GM18519 (cell line): Measurements from ENCODE around the gene PROX1.

Experiments used
- ATAC-seq: cut with Tn5 transposase; IDR thresholded peaks from one replicate; pipeline ENCODE4 v1.9.1; 2021; ENCODE audit warnings: mild to moderate bottlenecking, moderate library complexity; ENCODE audit not compliant: unreplicated experiment, low FRiP score

Gene PROX1

DNA sequence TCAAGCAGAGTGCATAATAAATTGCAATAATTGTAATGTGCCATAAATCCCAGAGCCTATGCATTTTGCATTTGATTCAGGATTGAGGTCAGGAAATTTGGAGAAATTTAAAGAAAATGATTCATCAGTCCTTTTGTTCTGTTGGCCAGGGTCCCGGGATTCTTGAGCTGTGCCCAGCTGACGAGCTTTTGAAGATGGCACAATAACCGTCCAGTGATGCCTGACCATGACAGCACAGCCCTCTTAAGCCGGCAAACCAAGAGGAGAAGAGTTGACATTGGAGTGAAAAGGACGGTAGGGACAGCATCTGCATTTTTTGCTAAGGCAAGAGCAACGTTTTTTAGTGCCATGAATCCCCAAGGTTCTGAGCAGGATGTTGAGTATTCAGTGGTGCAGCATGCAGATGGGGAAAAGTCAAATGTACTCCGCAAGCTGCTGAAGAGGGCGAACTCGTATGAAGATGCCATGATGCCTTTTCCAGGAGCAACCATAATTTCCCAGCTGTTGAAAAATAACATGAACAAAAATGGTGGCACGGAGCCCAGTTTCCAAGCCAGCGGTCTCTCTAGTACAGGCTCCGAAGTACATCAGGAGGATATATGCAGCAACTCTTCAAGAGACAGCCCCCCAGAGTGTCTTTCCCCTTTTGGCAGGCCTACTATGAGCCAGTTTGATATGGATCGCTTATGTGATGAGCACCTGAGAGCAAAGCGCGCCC, 8.7 kb downstream of the PROX1 start:
- no peak for ATAC-seq

DNA sequence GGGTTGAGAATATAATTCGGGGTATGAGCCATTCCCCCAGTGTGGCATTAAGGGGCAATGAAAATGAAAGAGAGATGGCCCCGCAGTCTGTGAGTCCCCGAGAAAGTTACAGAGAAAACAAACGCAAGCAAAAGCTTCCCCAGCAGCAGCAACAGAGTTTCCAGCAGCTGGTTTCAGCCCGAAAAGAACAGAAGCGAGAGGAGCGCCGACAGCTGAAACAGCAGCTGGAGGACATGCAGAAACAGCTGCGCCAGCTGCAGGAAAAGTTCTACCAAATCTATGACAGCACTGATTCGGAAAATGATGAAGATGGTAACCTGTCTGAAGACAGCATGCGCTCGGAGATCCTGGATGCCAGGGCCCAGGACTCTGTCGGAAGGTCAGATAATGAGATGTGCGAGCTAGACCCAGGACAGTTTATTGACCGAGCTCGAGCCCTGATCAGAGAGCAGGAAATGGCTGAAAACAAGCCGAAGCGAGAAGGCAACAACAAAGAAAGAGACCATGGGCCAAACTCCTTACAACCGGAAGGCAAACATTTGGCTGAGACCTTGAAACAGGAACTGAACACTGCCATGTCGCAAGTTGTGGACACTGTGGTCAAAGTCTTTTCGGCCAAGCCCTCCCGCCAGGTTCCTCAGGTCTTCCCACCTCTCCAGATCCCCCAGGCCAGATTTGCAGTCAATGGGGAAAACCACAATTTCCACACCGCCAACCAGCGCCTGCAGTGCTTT, 9.4 kb downstream of the PROX1 start:
- no peak for ATAC-seq

DNA sequence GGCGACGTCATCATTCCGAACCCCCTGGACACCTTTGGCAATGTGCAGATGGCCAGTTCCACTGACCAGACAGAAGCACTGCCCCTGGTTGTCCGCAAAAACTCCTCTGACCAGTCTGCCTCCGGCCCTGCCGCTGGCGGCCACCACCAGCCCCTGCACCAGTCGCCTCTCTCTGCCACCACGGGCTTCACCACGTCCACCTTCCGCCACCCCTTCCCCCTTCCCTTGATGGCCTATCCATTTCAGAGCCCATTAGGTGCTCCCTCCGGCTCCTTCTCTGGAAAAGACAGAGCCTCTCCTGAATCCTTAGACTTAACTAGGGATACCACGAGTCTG, 10.0 kb downstream of the PROX1 start:
- no peak for ATAC-seq

DNA sequence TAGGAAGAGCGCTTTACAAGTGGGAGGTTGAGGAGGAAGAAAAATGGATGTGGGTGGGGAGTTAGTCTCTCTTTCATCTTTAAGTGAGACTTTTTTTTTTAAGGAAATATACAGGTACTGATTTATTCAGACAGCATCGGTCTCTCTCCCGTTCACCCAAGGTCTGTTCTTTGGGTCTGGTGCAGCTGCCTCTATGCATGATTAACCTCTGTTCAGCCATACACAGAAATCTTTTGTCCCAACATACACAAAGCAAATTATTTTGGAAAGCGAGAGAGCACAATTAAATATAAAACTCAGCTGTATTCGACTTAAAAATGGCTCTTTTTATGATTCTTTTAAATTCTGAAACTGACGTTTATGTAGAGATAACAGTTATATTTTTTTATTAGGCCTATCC, 11.0 kb downstream of the PROX1 start:
- no peak for ATAC-seq

DNA sequence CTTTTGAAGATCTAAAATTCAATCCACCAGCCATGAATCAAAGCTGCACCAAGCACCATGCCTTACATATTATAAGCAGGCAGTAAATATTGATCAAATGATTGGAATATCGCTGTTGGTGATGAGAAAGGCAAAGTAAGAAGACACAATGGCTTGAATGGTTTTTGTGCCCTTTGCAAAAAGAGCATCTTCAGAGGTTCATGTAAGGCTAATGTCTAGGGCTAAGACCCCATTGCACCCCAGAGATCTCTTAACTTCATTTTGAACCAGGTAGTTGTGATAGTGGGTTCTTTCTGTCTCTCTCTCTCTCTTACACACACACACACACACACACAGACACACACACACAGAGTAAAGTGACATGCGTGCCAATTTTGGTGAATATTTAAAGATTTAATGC, 12.0 kb downstream of the PROX1 start:
- ATAC-seq = no peak

DNA sequence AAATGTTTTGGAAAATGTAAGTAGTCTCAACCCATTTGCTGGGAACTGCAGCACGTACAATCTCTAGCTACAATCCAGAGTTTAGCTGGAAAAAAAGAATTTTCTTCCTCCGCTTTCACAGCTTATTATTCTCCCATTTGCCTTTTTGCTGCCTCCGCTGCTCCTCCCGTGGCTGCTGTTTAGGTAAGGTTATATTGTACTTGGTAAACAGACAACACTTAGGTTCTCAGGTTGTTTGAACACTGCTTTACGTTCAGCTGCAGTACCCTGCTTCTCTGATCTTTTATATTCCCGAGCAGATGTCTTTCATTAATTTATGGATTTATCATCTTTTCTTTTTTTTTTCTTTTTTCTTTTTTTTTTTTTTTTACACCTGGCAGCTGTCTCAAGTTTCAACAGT, 14.3 kb downstream of the PROX1 start:
- no peak for ATAC-seq

DNA sequence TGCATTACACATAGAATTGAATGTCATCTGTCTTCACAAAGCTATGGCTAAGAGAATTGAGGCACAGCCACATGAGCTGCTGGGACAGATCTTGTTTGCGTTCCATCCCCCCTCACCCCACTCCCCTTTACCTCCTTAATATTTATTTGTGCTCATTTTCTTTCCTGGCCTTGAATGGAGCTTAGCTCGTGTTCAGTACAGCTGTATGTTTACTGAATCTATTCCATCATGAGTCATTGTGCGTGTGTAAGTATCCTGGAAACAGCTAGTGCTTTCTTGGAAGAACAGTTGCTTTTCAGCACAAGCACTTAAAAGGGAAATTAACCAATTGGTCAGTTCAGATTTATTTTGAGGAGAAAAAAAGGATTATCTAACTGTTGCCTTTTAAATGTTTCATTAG, 14.7 kb downstream of the PROX1 start:
- ATAC-seq = no peak

DNA sequence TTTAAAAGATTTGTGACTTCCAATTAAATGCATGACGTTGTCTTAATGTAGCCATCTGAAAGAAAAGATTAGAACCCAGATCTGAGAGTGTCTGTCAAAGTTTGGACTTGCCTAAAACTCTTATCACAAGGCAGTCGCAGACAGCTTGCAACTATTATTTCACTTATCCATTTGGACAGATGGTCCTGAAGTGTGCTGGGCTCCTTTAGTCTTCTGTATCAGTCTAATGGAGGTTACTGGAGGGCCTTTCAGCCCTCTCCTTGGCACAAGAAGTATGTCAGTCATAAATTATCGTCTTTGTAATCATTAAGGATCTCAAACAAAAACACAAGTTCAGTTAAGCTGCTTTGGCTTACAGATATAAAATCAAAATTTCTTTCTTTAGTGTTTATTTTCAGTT, 15.5 kb downstream of the PROX1 start:
- no peak for ATAC-seq

DNA sequence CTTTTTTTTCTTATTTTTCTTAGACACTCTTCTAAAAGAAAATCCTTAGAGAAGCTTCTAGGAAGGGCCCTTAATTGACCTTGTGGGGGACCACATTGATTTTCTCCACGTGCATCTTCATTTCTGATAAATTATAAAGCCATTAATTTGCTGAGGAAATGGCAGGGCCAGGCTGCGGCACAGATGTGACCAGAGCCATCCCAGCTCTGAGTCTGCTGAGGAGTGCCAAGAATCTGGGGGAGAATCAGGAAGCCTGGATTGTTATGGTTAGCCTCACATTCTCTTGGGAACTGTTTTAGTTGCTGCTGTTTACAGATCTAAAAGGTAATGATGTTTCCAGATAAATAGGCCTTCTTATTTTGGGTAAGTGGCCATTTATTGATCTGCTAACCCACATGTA, 16.2 kb downstream of the PROX1 start:
- ATAC-seq = no peak

DNA sequence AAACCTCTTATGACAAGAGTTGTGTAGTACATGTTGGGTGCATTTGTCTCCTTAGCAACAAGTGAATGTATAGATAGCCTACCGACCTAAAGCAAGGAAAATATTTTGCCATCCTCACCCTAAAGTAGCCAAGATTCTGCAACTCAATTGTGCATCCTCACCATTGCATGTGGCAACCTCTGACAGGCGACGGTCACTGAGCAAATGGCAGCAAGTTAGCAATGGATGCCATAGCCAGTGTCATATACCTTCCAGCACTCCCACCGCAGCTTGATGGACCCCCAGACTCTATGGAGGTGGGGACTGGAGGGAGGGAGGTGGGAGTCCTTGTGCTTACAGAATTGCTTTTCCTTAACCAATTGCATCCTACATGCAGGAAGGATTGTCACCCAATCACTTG, 17.0 kb downstream of the PROX1 start:
- ATAC-seq = no peak

DNA sequence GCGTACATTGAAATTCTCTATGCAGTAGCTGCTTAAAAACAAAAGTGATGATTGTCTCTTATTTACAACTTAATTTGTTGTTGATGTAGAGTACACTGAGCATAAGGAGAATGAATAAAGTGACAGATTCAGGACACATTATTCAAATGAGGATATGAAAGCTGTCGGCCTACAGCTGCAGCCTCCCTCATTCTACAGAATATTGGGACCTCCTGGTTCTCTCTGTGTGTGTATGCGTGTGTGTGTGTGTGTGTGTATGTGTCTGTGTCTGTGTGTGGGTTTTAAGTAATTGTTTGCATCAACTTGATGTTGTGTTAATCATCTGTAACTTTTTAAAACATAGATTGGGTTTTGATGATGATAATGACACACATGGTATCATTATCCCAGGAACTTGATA, 17.9 kb downstream of the PROX1 start:
- no peak for ATAC-seq

DNA sequence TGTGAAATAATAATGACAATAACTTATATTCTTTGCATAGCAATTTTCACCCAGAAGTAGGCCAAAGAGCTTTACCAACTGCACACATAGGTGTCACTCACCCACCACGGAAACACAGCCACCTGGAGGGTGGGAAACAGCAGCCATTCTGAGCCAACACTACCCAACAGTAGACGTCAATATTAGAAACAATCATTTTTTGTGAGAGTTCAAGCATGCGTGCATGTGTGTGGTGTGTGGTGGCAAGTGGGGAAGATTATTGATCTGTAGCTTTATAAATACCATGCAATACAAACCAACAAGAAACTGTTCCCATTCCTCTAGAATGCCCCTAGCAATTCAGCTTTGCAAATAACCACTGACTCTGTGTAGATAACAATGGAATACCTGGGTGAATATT, 19.1 kb downstream of the PROX1 start:
- no peak for ATAC-seq

DNA sequence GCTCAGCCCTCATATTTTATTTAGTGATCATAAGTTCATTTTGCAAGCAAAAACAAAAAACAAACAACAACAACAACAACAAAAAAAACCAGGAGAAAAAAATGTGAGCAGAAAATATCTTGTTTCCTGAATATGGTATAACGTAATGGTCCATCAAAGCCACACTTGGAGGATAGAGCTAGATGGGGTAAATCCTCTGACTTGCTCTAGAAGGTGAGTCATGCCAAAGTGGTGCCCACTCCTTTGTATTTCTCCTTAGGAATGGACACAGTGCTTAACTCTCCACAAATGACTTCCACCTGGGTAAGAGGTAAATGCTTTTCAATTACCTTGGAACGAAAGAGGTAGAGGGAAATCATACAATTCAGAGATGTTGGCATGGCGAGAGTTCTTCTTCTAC, 20.6 kb downstream of the PROX1 start:
- ATAC-seq = no peak

DNA sequence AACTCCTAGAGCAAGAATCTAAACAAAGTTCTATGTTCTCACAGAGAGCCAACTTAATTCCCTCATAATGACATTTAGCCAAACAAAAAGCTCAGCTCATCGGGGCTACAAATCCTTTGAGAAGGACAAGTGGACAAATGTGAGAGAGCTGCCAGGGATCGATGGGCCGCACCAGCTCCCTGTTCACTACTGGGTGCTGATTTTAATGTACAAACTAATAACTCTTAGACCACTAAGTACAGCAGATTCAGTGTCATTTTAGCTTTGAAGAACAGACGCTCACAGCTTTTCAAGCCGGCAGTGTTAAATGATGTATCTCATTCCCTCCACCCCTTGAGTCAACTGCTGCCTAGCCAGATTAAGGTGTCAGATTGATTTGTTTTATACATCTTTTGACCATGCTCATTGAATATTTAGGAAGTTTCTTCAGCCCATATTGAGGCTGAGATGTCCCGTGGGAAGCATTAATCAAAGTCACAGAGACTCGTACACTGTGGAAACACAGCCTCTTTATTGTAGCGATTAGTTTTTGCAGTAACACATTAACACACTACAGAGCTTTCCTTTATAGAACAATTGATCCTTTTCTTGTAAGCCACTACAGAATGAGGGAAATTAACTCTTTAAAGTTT, 21.1 kb downstream of the PROX1 start:
- no peak for ATAC-seq

DNA sequence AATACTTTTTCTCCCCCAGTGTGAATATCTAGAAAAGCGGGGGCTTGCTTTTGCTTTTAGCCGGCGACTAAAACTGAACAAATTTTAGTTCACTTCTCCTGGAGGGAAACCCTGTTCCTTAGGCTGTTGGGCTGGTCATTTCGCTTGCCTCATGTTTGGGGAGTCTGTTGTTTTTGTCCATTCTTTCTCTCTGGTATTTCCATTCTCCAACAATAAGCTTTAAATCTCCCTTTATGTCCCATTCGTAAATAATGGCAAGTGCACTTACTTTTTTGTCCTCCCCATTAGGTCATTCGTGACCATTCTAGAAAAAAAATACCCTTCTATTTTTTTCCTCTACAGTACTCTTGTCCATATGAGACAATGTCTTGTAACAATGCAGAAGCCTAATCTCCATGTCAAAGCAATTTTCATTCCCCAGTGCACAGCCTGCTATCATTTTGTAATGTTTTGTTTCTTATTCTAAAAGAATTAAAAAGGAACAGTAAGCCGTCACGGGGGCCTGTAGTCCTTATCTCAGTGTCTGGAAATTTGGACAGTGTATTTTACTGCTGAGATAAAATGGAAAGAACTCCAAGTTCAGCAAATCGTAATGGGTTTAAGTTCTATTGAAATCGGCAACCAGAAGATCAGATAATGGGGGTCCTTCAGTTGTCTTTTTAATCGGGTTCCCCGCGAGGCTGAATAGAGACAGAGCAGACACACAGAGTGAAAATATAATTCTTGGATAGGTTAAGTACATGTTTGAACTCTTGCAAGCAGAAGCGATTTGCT, 21.8 kb downstream of the PROX1 start:
- no peak for ATAC-seq

DNA sequence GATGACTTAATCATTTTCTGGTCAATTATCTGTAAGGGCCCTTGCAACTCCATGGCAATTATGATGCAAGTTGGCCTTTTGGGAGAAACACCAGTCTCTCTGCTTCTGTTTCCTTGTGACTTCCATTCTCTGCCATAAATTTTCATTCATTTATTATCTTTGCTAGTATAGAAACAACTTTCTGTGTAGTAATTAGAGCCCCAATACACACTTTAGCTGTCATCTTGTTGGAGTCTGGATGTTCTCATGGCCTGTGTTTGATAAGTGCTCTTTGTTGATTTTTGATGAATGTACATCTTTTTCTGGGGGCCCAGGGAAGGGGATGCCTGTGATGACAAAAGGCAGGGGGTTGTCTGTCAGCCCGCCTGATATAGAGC, 22.4 kb downstream of the PROX1 start:
- ATAC-seq = no peak

DNA sequence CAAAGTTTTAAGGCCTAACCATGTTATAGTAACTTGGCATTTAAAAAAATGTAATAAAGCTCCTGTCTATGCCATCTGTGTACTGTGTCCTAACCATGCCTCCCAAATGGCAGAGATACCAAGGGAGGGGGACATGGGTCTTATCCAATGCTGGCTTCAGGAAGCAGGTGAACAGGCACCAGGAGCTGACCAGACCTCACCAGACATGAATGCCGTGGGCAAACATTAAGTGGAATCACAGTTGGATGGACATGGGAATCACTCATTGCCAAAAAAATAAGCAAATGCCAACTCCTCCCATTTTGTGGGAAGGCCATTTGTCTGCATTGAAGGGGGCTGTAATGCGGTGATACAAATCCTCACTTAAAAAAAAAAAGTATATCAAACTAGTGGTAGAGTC, 22.9 kb downstream of the PROX1 start:
- ATAC-seq = no peak

DNA sequence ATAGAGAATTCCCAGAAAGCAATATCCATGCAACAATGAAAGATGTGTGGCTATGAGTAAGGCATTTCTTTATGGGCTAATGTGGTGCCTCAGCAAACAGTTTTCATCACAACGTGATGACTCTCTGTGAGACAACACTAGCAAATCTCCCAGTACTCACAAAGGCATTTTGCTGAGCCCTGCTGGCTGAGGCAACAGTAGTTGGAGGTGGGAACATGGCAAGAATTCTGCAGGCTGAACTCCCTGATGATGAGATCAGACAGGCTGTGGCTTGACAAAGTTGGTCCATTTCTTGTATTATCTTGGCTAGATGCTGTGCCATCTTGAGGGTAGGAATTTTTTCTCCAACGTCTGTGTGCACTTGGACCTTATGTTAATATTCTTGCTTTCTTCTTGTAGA, 24.6 kb downstream of the PROX1 start:
- ATAC-seq = no peak

DNA sequence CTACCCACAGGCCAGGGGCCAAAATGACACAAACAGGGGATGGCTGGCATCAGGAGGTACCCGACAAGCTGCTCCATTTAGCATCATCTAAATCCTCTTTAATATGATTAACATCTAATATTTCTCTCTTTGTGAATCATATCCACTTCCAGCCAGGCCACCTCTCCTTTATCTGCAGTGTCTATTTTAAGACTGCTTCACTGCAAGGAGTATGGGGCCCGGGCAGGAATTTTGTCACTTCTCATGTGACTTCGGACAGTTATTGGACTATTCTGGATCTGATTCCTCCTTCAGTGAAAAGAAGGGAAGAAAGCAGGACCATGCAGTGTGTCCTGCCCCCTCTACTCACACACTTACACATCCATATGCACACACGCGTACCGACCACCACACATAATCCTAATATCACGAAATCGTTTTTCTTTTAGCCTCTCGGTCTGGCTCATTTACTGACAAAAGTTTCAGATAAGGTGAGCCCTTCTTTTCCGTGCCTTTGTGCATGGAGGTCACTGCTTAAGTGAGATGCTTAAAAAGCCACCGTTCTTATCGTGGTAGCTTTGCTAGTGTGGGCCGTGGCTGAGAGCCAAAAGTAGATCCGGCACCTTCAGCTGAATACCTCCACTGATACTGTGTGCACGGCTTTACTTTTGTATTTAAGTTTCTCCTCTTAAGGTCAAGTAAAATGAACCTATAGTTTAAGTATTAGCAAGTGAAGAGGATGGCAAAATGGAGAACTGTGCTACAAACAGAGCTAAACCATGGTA, 26.0 kb downstream of the PROX1 start:
- ATAC-seq = no peak

DNA sequence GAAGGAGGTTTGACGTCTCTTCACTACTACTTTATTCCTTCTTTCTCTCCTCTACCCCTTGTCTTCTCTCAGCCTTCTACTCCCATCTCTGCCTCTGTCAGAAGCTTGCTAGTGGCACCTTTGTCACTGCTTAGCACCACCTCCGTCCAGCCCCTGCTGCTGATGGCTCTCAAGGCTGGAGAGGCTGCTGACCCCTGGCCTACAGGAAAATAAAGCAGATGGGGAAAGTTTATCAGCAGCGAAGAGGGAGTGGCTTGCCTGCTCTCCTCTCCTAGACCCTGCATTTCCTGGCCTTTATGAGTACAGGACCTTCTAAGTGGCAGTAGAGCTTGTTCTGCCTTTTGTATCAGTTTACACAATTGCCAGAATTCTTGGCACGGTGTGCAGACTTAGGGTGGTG, 27.0 kb downstream of the PROX1 start:
- ATAC-seq = no peak
